Measurements from ENCODE around the gene INPP4B.

GRCh38 chr4:142005519-142005918 is 840.6 kb downstream of the INPP4B start:
- TF ChIP-seq EZH2 (IDR thresholded peaks at IDR 0.05; ENCODE audit: low read length, unreplicated experiment) = no peak
- no peak for TF ChIP-seq CTCF (conservative IDR thresholded peaks at IDR 0.05; ENCODE audit: low read depth, low read length)
- TF ChIP-seq EZH2phosphoT487 (IDR thresholded peaks at IDR 0.05; ENCODE audit: borderline replicate concordance, low read length) = no peak

Measured in PC-3 (cell line).